AG08396 (cell line): ENCODE measurements around the gene PRDM10.
"Not testable (repeated sequence)": the region's sequence is repeated elsewhere in the genome, so short reads cannot be mapped to it uniquely, and the experiment has no call there.

ENCODE experiments used
- DNase-seq: peaks from one replicate; pipeline ENCODE4 v3.0.0; 2012; ENCODE audit warnings: low spot score, mixed read lengths

The PRDM10 gene

DNA sequence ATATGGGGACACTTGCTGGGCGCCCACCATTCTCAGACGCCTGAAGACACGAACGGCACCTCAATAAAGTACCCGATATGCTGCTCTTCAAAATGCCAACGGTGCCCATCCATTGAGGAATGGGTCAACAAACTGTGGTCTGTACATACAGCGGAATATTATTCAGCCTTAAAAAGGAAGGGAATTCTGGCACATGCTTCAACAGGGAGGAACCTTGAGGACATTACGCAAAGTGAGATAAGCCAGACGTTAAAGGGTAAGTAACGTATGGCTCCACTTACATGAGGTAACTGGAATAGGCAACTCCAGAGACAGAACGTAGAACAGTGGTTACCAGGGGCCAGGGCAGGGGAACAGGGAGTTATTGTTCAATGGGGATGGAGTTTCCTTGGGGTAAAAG, 28.0 kb downstream of the PRDM10 start:
- DNase-seq = no peak

DNA sequence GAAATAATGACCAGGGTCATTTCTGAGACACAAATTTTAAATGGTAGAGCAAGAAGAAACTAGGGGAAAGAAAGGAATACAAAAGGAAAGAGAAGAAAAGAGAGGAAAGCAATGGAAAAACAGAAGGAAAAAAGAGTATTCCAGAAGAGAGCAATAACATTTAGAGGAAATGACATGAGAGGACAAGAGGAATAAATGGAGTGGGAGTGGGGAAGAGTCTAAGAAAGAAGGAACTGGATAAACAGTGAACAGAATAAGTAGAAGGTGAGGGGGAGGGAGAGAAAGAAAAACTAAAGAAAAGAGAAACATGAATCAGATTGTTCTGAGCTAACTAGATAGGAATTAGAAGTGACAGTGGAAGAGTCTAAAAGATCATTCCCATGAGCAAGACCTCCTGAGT, 28.4 kb downstream of the PRDM10 start:
- peak; percentile 43 for DNase-seq

DNA sequence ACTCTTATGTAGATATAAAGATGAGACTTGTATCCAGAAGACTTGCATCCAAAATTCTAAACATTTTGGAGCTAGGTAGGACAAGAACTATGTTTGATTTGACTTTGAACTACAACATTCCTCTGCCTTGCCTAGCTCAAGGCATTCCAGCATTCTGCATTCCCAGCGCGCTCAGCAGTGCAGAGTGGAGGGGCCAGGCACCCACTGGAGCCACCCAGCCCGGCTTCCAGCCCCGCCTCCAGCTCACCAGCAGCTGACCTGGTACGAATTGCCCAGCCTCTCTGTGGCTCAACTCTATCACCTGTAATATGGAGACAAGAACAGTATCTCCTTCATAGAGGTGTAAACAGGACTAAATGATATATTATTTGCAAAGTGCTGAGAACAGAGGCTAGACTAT, 28.8 kb downstream of the PRDM10 start:
- DNase-seq = peak; percentile 27

GRCh38 chr11:129973068-129973467, 29.6 kb downstream of the PRDM10 start:
- DNase-seq = no peak

GRCh38 chr11:129972611-129973010, 30.0 kb downstream of the PRDM10 start:
- DNase-seq = no peak

- DNase-seq = not testable (repeated sequence)
Observed at GRCh38 chr11:129971856-129972255, 30.8 kb downstream of the PRDM10 start.

GRCh38 chr11:129969920-129970319, 32.7 kb downstream of the PRDM10 start:
- no peak for DNase-seq

GRCh38 chr11:129968591-129969419, 33.8 kb downstream of the PRDM10 start:
- DNase-seq = no peak

GRCh38 chr11:129967996-129968395, 34.6 kb downstream of the PRDM10 start:
- no peak for DNase-seq

DNA sequence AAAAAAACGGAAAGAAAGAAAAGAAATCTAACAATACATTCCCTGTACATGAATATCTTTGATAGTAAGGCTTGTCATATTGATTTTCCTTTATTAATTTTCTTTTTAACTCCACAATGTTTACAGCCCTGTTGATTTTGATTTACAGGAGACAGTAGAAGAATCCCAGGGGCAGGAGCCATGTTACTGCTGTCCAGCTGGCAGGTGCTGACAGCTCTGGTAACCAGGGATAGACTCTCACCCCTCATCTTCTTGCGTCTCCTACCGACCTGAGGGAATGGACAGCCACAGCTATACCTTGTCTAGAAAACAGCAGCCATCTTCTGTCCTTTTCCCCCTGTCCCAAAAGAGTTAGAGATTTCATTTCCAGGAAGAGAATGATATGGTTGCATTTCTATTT, 37.4 kb downstream of the PRDM10 start:
- DNase-seq = no peak

GRCh38 chr11:129960216-129961214, 42.1 kb downstream of the PRDM10 start:
- DNase-seq = peak; percentile 82

DNA sequence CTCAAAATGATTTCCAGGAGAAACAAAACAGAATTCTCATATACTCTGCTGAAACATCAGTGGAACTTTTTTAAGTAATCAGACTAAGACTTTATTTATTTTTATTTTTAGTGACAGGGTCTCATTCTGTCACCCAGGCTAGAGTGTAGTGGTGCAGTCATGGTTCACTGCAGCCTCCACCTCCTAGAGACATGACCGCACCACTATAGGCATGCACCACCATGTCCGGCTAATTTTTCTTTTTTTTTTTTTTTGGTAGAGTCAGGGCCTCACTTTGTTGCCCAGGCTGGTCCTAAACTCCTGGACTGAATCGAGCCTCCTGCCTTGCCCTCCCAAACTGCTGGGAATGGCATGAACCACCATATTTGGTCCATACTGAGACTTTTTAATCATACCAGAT, 42.9 kb downstream of the PRDM10 start:
- no peak for DNase-seq

- DNase-seq = no peak
Observed at GRCh38 chr11:129955282-129955681, 47.4 kb downstream of the PRDM10 start.

GRCh38 chr11:129954703-129955102, 47.9 kb downstream of the PRDM10 start:
- not testable (repeated sequence) for DNase-seq

- no peak for DNase-seq
Observed at GRCh38 chr11:129951866-129952262, 50.8 kb downstream of the PRDM10 start.

- DNase-seq = no peak
Observed at GRCh38 chr11:129951201-129951865, 51.3 kb downstream of the PRDM10 start.

DNA sequence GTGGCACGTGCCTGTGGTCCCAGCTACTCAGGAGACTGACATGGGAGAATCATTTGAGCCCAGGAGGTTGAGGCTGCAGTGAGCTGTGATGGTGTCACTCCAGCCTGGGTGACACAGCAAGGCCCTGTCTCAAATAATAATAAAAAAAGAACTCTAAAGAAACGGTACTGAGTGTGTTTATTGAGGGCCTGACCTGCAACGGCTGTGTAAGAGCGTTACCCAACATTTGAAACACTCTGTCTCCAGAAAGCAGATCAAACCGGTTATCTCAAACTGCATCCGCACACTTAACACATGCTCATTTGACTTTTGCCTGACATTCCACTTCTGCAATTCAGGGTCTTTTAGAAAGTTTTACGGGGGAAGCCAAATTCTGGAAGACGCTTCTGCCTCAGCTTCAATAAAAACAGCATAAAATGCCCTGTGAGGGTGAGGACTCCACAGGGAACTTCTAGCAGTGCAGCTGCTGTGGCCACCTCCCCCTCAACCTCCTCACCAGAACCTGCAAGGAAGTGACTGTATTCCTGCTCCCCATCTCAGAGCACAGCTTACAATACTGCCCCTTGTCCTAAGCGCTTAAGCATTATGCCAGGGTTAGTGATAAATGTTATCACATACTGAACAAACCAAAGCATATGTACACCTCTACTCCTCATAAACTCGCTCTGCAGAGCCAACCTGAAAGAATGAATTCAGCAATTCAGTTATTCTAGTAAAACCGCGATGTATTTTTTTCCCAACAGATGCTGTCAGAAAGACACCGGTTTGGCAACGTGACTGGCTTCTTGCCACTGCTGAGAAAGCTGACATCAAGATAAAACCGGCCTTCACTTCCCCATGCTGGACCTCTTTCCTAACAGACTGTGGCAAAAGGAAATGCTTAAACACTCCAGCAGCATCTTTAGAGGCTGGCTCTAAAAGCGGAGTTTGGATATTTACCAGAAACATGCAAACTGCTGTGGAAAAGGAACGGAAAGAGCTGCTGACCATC, 52.2 kb downstream of the PRDM10 start:
- DNase-seq = no peak

GRCh38 chr11:129948926-129949466, 53.6 kb downstream of the PRDM10 start:
- no peak for DNase-seq

GRCh38 chr11:129947474-129947873, 55.2 kb downstream of the PRDM10 start:
- no peak for DNase-seq

DNA sequence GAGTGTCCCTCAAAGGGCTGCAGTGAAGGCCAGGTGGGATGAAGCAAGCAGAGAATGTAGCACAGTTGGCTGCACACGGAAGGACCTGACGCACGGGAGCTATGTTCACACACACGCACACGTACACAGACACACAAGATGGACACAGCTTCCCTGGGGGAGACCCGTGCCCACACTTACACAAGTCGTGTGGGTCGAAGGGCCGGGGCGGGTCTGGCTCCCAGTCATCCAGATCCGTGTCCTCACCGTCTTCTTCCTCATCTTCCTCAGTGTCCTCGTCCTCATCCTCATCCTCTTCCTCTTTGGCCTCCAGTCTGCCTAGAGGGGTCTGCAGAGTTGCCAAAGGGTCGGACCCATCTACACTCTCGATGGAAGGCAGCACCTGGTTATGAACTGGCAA, 55.7 kb downstream of the PRDM10 start:
- no peak for DNase-seq

- DNase-seq = peak; percentile 34
Observed at GRCh38 chr11:129946256-129946655, 56.4 kb downstream of the PRDM10 start.
